NB4 (cell line): ENCODE data around the gene OR4M1.
"Not testable (repeated sequence)": the region's sequence is repeated elsewhere in the genome, so short reads cannot be mapped to it uniquely, and the experiment has no call there.

Experiments
- MYC ChIP-seq: IDR thresholded peaks from 2 replicates; pipeline ENCODE4 v1.6.1; 2011; ENCODE audit warnings: low read depth, low read length
- POLR2A ChIP-seq: IDR thresholded peaks from 2 replicates; pipeline ENCODE4 v1.6.1; 2011; ENCODE audit warnings: mild to moderate bottlenecking; ENCODE audit not compliant: insufficient read length; ENCODE audit errors: extremely low read depth
- TF ChIP-seq, protein P1 (sequence below): IDR thresholded peaks from one replicate; pipeline ENCODE4 v1.5.1; 2012; ENCODE audit warnings: low read depth, low read length

DNA sequence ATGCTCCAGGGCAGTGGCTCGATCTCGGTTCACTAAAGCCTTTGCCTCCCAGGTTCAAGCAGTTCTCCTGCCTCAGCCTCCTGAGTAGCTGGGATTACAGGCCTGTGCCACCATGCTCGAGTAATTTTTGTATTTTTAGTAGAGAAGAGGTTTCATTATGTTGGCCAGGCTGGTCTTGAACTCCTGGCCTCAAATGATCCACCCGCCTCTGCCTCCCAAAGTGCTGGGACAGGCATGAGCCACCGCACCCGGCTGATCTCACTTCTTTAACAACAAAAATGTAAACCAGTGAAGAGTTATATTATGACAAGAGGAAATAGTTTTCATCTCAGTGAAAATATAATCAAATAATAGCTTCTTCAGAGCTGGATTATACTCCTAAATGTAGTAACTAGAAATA is 14.0 kb downstream of the OR4M1 start:
- TF ChIP-seq POLR2A, MYC: not testable (repeated sequence)
- TF ChIP-seq, protein P1, sequence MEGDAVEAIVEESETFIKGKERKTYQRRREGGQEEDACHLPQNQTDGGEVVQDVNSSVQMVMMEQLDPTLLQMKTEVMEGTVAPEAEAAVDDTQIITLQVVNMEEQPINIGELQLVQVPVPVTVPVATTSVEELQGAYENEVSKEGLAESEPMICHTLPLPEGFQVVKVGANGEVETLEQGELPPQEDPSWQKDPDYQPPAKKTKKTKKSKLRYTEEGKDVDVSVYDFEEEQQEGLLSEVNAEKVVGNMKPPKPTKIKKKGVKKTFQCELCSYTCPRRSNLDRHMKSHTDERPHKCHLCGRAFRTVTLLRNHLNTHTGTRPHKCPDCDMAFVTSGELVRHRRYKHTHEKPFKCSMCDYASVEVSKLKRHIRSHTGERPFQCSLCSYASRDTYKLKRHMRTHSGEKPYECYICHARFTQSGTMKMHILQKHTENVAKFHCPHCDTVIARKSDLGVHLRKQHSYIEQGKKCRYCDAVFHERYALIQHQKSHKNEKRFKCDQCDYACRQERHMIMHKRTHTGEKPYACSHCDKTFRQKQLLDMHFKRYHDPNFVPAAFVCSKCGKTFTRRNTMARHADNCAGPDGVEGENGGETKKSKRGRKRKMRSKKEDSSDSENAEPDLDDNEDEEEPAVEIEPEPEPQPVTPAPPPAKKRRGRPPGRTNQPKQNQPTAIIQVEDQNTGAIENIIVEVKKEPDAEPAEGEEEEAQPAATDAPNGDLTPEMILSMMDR = not testable (repeated sequence)
